Coronary artery (tissue), 2 donors: ENCODE data around the gene NSUN2.

Source experiments
- DNase-seq: peaks from one replicate; pipeline ENCODE4 v3.0.0-alpha.2; 2017; ENCODE audit warnings: low spot score
- H3K27ac ChIP-seq, 2 donors: fragments of 200-600 bp; sonication (generic); one replicate each; pipeline ENCODE4 v1.5.1; 2016 to 2019
- H3K4me3 ChIP-seq: fragments of 200-600 bp; sonication (generic); 2 replicates; pipeline ENCODE4 v1.5.1; 2016; ENCODE audit warnings: mild to moderate bottlenecking, moderate library complexity
- CTCF ChIP-seq: fragments of 200-600 bp; sonication (generic); IDR thresholded peaks from one replicate; pipeline ENCODE4 v1.5.1; 2019; ENCODE audit warnings: antibody characterized with exemption

The NSUN2 gene

GRCh38 chr5:6626508-6626907 is 6.3 kb downstream of the NSUN2 start:
- TF ChIP-seq CTCF, result no peak
- H3K4me3 ChIP-seq, result no peak overlapping the region
- no peak for DNase-seq
- H3K27ac ChIP-seq, result no peak overlapping the region

- no peak for TF ChIP-seq CTCF
- Histone ChIP-seq H3K4me3 (no peak overlapping the region), H3K27ac (no peak overlapping the region)
- DNase-seq, result no peak
Measured at GRCh38 chr5:6623941-6624340, 8.9 kb downstream of the NSUN2 start.

GRCh38 chr5:6623228-6623627 is 9.6 kb downstream of the NSUN2 start:
- H3K4me3 ChIP-seq, result no peak overlapping the region
- TF ChIP-seq CTCF, result no peak
- DNase-seq, result no peak
- no peak overlapping the region for H3K27ac ChIP-seq

- DNase-seq, result no peak
- TF ChIP-seq CTCF, result no peak
- Histone ChIP-seq H3K4me3 (no peak overlapping the region), H3K27ac (no peak overlapping the region)
Measured at GRCh38 chr5:6616632-6617031, 16.2 kb downstream of the NSUN2 start.

- H3K27ac ChIP-seq, result no peak overlapping the region
- no peak for TF ChIP-seq CTCF
- DNase-seq, result no peak
- no peak overlapping the region for H3K4me3 ChIP-seq
Measured at GRCh38 chr5:6615034-6615815, 17.6 kb downstream of the NSUN2 start.

GRCh38 chr5:6611334-6612256 is 21.2 kb downstream of the NSUN2 start:
- DNase-seq, result no peak
- TF ChIP-seq CTCF, result no peak
- Histone ChIP-seq H3K27ac (no peak overlapping the region), H3K4me3 (no peak overlapping the region)
